Measurements from ENCODE around the gene COX15.
"Not testable (repeated sequence)": the region's sequence is repeated elsewhere in the genome, so short reads cannot be mapped to it uniquely, and the experiment has no call there.

Gene COX15

DNA sequence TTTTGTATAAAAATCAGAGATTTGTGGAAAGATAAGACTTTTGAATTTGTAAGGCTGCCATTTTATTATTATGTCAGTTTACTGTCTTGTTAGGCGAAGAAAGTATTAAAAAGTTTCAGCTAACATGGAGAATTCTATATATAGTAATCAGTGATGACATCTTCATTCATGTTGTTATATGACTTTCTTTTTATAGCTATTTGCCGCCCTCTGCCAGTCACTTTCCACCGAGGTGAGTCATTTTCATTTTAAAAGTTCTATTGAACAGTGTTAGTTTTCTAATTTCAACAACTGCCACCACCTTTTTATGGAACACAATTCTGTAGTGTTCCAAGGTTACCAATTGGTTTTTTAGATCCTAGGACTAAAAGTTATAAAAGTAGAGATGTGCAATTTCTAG lies 11.9 kb upstream of the COX15 start:
- in situ Hi-C loops (cut with MboI; ENCODE audit: low sequenced_read_pairs, unreplicated experiment), result no loop called here
- TF ChIP-seq, protein P1, sequence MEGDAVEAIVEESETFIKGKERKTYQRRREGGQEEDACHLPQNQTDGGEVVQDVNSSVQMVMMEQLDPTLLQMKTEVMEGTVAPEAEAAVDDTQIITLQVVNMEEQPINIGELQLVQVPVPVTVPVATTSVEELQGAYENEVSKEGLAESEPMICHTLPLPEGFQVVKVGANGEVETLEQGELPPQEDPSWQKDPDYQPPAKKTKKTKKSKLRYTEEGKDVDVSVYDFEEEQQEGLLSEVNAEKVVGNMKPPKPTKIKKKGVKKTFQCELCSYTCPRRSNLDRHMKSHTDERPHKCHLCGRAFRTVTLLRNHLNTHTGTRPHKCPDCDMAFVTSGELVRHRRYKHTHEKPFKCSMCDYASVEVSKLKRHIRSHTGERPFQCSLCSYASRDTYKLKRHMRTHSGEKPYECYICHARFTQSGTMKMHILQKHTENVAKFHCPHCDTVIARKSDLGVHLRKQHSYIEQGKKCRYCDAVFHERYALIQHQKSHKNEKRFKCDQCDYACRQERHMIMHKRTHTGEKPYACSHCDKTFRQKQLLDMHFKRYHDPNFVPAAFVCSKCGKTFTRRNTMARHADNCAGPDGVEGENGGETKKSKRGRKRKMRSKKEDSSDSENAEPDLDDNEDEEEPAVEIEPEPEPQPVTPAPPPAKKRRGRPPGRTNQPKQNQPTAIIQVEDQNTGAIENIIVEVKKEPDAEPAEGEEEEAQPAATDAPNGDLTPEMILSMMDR (IDR thresholded peaks at IDR 0.05; ENCODE audit: borderline replicate concordance, control extremely low read depth, extremely low read depth, insufficient read depth, missing control alignments), result no peak
- no peak for DNase-seq (ENCODE audit: low spot score)

DNA sequence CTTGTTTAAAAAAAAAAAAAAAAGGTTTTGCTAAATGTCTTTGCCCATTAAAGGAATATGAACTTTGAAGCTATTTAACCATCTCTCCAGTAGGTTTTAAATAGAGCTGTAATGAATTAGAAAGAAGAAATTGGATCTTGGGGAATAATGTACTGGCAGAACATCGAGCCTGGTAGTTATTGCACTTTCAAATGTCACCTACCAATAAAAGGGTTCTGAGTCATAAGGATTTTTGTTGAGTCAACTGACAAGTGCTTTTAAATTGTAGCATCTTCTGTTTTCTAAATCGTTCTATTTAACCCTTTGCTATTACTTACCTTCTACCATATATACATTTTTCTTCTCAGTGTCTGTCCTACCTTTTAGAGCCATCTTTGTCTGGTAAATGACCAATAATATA lies 10.8 kb upstream of the COX15 start:
- TF ChIP-seq, protein P1 (IDR thresholded peaks at IDR 0.05; ENCODE audit: borderline replicate concordance, control extremely low read depth, extremely low read depth, insufficient read depth, missing control alignments), result no peak
- in situ Hi-C loops (cut with MboI; ENCODE audit: low sequenced_read_pairs, unreplicated experiment), result no loop called here
- DNase-seq (ENCODE audit: low spot score), result no peak

DNA sequence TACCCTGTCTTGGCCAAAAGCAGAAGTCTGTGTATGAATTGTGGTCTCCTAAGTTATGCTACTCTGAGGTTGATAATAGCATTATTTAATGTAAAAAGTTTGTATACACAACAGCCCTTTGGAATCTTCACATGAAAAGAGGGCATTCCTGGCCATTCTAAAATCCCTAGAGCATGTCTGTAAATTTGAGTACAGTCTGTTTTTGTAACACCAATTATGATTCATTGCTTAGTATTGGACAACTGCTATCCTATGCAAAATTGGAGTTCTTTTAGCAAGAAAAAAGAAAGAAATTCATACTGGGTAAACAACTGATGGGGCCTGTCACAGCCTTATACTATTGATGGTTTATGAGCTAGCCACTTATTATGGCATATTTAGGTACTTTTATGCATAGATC lies 10.3 kb upstream of the COX15 start:
- in situ Hi-C loops (cut with MboI; ENCODE audit: low sequenced_read_pairs, unreplicated experiment), result no loop called here
- DNase-seq (ENCODE audit: low spot score), result no peak

DNA sequence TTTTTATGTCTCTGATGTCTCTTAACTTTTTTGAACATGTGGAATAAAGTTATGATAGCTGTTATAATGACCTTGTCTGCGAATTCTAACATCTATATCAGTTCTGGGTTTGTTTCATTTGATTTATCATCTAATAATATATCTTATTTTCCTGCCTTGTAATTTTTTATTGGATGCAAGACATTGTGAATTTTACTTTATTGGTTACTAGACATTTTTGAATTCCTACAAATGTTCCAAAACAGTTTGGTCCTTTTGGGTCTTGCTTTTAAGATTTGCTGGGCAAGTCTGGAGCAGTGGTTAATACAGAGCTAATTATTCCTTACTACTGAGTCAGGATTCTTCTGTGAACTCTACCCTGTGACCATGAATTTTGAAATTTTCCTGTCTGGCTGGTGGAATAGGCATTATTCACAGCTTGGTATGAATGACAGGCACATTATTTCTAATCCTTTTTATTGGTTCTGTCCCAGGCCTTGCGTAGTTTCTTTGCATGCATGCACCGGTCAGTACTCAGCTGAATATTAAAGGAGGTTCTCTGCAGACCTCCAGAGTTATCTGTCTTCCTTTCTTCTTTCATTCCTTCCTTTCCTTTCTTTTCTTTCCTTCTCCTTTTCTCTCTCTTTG lies 9.1 kb upstream of the COX15 start:
- TF ChIP-seq, protein P1 (IDR thresholded peaks at IDR 0.05; ENCODE audit: borderline replicate concordance, control extremely low read depth, extremely low read depth, insufficient read depth, missing control alignments), result no peak
- in situ Hi-C loops (cut with MboI; ENCODE audit: low sequenced_read_pairs, unreplicated experiment), result no loop called here
- DNase-seq (ENCODE audit: low spot score), result no peak

More for the DNA sequence above, 10.3 kb upstream of the COX15 start:
- TF ChIP-seq, protein P1 (IDR thresholded peaks at IDR 0.05; ENCODE audit: borderline replicate concordance, control extremely low read depth, extremely low read depth, insufficient read depth, missing control alignments), result no peak

DNA sequence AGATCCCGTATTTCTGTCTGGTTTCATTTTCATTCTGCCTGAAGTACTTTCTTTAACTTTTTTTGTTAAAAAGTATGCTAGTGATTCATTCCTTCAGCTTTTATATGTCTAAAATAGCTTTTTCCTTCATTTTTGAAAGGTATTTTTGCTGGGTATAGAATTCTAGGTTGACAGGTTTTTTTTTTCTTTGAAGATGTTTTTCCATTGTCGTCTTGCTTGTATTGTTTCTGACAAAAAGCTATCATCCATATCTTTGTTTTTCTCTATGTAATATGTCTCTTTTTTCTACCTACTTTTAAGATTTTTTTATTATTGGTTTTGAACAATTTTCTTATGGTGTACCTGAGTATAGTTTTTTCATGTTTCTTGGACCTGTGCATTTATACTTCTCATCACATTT lies 8.3 kb upstream of the COX15 start:
- no peak for DNase-seq (ENCODE audit: low spot score)
- in situ Hi-C loops (cut with MboI; ENCODE audit: low sequenced_read_pairs, unreplicated experiment), result no loop called here
- TF ChIP-seq, protein P1 (IDR thresholded peaks at IDR 0.05; ENCODE audit: borderline replicate concordance, control extremely low read depth, extremely low read depth, insufficient read depth, missing control alignments), result no peak

DNA sequence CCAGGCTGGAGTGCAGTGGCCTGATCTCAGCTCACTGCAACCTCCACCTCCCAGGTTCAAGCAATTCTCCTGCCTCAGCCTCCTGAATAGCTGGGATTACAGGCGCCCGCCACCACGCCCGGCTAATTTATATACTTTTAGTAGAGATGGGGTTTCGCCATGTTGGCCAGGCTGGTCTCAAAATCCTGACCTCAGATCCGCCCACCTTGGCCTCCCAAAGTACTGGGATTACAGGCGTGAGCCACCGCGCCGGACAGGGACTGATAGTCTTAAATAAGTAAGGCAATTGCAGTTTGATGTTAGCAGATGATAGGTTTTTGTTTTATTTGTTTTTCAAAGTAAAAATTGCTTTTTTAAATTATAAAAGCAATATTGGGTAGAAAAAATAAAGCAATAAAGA lies 2.2 kb upstream of the COX15 start:
- DNase-seq (ENCODE audit: low spot score); in situ Hi-C loops (cut with MboI; ENCODE audit: low sequenced_read_pairs, unreplicated experiment): not testable (repeated sequence)

DNA sequence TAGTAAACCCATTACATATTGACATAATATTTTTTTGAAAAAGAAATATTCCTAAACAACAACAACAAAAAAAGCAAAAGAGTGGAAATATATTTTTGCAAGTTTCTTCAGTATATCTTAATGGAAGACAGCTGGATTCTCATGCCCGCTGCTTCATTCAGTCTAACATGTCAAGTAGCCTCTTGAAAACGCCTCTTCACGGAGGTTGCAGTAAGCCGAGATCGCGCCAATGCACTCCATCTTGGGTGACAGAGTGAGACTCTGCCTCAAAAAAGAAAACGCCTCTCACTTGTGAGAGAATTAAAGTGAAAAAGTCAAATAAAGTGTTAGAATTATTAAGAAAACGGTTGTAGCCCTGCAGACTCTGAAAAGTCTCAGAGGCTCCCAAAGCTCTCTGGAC lies 1.4 kb upstream of the COX15 start:
- TF ChIP-seq, protein P1 (IDR thresholded peaks at IDR 0.05; ENCODE audit: borderline replicate concordance, control extremely low read depth, extremely low read depth, insufficient read depth, missing control alignments), result no peak
- in situ Hi-C loops (cut with MboI; ENCODE audit: low sequenced_read_pairs, unreplicated experiment), result no loop called here
- no peak for DNase-seq (ENCODE audit: low spot score)

Measured in GM13976 (cell line).